A375 (cell line): ENCODE results near the gene CCDC148. TPM values are rescaled to one million over a fixed set of nuclear protein-coding genes. Genes with fewer than 3 reads are reported as not detected.

Experiments used
- small RNA-seq: library from RNA; depleted of rRNA; stranded (forward); fragments of <200 nt; gene quantifications from one replicate; pipeline ENCODE3, GENCODE V24; 2014
- total RNA-seq: library from RNA; depleted of rRNA; stranded (reverse); fragments of >200 nt; shearing (Covaris generic); gene quantifications from 2 replicates; pipeline ENCODE4 v1.2.3, GENCODE V29; 2014; rRNA removed

CCDC148 gene
- 0.26 TPM in 1 of 2 replicates, not detected in the other for total RNA-seq

GRCh38 chr2:158456309-158457066, at the start of gene CCDC148, which contains the start of gene PKP4:
Gene CCDC148, minus strand, starts transcription at chr2:158456753. Its CDS starts 314 bp downstream, at chr2:158456439.
Gene PKP4, plus strand, starts transcription at chr2:158456952. Its CDS starts 76,233 bp downstream, at chr2:158533185.

Small RNA genes within 50 kb of the gene (small RNA-seq; reads per million reads assigned to genes)
- not detected for gene RN7SL393P

Other genes starting within 250 kb of the CCDC148 start
- gene PKP4, start 199 bp upstream of the CCDC148 start, total RNA-seq = 19.0 and 32.2 TPM in 2 replicates